T1000 (cell line): Measurements from ENCODE around the gene PCDHA4.
"Not testable (repeated sequence)": the region's sequence is repeated elsewhere in the genome, so short reads cannot be mapped to it uniquely, and the experiment has no call there.

Experiments
- DNase-seq: peaks from one replicate; lab custom pipeline; 2025; ENCODE audit warnings: mixed read lengths; lab: John Stamatoyannopoulos, UW

The PCDHA4 gene

GRCh38 chr5:140806834-140807775 lies at the start of gene PCDHA4:
Gene PCDHA4 (plus strand): TSS chr5:140807068.
- no peak for DNase-seq

DNA sequence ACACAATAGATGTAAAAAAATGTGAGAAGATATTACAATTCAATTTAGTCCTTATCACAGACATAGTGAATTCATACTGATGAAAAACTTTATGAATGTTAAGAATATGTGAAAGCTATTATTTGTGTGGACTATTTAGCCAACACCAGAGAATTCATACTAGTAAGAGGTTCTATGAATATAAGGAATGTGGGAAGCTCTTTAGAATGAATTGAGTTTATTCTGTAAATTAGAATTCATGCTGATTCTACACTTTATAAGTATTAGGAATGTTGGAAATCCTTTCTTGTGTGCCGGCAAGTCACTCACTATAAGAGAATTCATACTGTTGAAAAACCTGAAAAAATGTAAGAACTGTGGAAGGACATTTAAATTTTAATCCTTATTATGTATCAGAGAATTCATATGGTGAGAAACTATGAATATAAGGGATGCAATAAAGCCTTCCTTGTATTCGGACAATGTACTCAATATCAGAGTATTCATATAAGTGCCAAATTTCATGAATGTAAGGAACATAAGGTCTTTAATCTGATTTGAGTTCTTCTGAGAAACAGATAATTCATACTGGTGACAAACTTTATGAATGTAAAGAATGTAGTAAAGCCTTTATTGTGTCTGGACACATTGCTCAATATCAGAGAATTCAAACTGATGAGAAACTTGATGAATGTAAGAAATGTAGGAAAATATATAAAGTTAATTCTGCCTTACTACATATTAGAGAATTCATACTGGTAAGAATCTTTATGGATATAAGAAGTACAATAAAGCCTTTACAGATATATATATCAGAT lies 42.5 kb upstream of the PCDHA4 start:
- DNase-seq, result no peak

- DNase-seq, result no peak
Observed at GRCh38 chr5:140767444-140767843, 39.4 kb upstream of the PCDHA4 start.

DNA sequence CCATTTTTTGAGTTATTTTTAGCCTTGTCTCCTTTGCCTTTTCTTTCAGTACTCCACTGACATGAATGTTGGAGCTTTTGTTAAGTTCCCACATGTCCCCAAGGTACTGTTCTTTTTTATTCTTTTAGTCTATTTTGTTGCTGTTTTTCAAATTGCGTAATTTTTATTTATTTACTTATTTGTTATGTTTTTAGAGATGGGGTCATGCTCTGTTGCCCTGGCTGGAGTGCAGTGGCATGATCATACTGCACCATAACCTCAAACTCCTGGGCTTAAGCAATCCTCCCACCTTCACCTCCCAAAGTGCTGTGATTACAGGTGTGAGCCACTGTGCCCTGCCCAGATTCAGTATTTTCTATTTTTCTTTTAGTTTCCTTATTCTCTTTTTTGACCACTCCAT lies 26.4 kb upstream of the PCDHA4 start:
- DNase-seq, result no peak

DNA sequence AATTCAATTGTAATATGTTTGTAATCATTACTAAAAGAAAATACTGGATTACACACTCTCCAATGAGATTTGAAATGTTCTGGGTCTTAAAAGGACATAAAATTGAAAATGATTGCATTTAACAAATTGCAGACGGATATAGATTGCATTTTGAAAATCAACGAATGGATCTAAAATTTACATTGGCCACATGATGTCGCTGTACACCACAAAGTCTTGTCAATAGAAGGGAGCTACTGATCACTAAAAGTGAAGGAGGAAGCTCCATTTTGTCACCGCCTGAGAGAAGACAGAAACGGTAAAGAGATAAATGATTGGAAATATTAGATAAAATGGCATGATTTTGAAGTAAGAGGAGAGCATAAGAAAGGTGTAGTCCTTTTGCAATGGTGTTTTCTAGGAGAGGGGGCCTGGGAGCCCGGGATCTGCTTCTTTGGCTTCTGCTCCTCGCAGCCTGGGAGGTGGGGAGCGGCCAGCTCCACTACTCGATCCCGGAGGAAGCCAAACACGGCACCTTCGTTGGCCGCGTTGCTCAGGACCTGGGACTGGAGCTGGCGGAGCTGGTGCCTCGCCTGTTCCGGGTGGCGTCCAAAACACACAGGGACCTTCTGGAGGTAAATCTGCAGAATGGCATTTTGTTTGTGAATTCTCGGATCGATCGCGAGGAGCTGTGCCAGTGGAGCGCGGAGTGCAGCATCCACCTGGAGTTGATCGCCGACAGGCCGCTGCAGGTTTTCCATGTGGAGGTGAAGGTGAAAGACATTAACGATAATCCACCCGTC lies 20.8 kb upstream of the PCDHA4 start, which contains the start of gene PCDHA1:
Gene PCDHA1 (plus strand): TSS at position 236 of the 782 bp plus-strand sequence.
- DNase-seq, result no peak

GRCh38 chr5:140787422-140787821 lies 19.4 kb upstream of the PCDHA4 start:
- DNase-seq, result not testable (repeated sequence)

GRCh38 chr5:140787849-140788504 lies 18.9 kb upstream of the PCDHA4 start:
- DNase-seq, result not testable (repeated sequence)

DNA sequence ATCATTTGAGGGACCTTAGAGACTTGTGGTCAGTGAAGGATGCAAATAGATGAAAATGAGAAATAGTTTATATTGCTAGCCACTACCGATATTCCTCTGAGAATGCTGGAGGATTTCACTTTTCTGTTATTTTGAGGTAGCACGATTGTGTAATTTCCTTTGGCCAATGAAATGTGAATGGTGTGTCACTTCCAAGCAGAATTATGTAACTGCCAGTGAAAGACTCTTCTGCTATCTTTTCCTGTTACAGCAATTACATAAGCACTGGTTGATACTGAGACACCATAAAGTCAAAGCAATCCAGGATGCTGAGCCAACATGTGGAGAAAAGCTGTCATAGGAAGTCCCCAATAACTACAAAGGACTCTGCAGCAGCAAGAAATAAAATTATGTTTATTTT lies 15.8 kb upstream of the PCDHA4 start:
- no peak for DNase-seq

DNA sequence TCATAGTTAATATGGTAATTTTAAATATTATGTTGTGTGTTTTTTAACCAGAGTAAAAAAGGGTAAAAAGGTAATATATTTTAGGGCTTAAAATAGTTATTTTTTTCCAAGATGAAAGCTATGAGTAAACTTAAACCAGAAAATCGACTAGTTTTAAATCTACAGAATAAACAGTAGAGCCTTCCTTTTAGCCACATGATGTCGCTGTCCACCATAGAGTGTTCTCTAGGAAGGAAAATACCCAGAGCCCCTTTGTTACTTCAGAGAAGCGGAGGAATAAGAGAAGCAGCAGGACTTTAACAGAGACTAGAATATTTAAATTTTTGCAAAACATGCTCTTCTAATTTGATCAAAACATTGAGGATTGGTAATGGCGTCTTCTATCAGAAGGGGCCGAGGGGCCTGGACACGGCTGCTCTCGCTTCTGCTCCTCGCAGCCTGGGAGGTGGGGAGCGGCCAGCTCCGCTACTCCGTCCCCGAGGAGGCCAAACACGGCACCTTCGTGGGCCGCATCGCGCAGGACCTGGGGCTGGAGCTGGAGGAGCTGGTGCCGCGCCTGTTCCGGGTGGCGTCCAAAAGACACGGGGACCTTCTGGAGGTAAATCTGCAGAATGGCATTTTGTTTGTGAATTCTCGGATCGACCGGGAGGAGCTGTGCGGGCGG lies 12.1 kb upstream of the PCDHA4 start, which contains the start of gene PCDHA2:
Gene PCDHA2 (plus strand): TSS at position 258 of the 664 bp plus-strand sequence.
- no peak for DNase-seq

DNA sequence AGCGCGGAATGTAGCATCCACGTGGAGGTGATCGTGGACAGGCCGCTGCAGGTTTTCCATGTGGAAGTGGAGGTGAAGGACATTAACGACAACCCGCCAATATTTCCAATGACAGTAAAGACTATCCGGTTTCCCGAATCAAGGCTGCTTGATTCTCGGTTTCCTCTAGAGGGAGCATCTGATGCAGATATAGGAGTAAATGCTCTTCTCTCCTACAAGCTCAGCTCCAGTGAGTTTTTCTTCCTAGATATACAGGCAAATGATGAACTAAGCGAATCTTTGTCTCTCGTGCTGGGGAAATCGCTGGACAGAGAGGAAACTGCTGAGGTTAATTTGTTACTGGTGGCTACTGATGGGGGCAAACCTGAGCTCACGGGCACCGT lies 11.6 kb upstream of the PCDHA4 start:
- DNase-seq, result no peak

- DNase-seq, result not testable (repeated sequence)
Observed at GRCh38 chr5:140796072-140796717, 10.7 kb upstream of the PCDHA4 start.

- DNase-seq, result no peak
Observed at GRCh38 chr5:140796718-140797095, 10.2 kb upstream of the PCDHA4 start.

DNA sequence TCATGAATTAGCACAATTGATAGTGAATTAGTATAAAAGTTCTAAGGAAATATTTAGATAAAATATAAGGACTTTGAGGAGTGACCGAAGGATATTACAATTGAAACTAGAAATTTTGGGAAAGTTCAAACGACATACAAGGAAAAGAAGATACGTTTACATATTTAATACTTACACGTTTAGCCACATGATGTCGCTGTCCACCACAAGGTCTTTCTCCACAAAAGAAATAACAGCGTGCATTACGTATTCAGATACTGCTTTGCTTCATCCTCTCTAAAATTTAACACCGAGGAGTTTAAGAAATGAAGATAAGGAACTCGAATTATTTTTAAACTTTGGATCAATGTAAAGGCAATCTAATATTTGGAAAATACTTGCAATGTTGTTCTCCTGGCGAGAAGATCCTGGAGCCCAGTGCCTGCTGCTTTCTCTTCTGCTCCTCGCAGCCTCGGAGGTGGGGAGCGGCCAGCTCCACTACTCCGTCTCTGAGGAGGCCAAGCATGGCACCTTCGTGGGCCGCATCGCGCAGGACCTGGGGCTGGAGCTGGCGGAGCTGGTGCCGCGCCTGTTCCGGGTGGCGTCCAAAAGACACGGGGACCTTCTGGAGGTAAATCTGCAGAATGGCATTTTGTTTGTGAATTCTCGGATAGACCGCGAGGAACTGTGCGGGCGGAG lies 5.9 kb upstream of the PCDHA4 start, which contains the start of gene PCDHA3:
Gene PCDHA3 (plus strand): TSS at position 242 of the 678 bp plus-strand sequence.
- DNase-seq, result no peak

DNA sequence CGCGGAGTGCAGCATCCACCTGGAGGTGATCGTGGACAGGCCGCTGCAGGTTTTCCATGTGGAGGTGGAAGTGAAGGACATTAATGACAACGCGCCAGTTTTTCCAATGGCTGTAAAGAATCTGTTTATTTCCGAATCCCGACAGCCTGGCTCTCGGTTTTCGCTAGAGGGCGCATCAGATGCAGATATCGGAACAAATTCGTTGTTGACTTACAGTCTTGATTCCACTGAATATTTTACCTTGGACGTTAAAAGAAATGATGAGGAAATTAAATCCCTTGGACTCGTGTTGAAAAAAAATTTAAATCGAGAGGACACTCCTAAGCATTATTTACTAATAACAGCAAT lies 5.4 kb upstream of the PCDHA4 start:
- no peak for DNase-seq

GRCh38 chr5:140802381-140802780 lies 4.5 kb upstream of the PCDHA4 start:
- DNase-seq, result not testable (repeated sequence)

DNA sequence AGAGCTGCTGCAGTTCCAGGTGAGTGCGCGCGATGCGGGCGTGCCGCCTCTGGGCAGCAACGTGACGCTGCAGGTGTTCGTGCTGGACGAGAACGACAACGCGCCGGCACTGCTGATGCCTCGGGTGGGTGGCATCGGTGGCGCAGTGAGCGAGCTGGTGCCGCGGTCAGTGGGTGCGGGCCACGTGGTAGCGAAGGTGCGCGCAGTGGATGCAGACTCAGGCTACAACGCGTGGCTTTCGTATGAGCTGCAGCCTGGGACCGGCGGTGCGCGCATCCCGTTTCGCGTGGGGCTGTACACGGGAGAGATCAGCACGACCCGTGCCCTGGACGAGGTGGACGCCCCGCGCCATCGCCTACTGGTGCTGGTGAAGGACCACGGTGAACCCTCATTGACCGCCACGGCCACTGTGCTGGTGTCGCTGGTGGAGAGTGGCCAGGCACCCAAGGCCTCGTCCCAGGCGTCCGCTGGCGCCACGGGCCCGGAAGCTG lies 4.0 kb upstream of the PCDHA4 start:
- DNase-seq, result no peak

DNA sequence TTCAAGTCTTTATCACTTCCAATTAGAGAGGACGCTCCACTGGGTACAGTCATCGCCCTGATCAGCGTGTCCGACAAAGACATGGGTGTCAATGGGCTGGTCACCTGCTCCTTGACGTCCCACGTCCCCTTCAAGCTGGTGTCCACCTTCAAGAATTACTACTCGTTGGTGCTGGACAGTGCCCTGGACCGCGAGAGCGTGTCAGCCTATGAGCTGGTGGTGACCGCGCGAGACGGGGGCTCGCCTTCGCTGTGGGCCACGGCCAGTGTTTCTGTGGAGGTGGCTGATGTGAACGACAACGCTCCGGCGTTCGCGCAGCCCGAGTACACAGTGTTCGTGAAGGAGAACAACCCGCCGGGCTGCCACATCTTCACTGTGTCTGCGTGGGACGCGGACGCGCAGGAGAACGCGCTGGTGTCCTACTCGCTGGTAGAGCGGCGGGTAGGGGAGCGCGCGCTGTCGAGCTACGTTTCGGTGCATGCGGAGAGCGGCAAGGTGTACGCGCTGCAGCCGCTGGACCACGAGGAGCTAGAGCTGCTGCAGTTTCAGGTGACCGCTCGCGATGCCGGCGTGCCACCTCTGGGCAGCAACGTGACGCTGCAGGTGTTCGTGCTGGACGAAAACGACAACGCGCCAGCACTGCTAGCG lies 1.5 kb downstream of the PCDHA4 start:
- not testable (repeated sequence) for DNase-seq

GRCh38 chr5:140808889-140809291 lies 2.0 kb downstream of the PCDHA4 start:
- DNase-seq, result no peak
